ENCODE data around the gene UGCG.

DNA sequence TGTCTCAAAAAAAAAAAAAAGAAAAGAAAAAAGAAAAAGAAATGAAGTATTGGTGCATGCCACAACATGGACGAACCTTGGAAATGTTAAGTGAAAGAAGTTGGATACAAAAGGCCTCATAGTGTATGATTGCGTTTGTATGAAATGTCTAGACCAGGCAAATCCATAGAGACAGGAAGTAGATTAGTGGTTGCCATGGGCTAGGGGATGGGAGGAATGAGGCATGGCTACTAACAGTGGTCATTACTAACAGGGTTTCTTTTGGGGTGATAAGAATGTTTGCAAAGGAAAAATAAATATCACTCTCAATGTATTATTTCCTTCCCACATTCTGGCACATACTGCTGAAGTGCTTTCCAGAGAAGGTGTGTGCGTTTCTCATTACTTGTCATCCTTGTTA lies 44.1 kb downstream of the UGCG start:
- TF ChIP-seq CTCF (IDR thresholded peaks at IDR 0.05), result no peak
- no peak for TF ChIP-seq ZFX (IDR thresholded peaks at IDR 0.05; ENCODE audit: borderline replicate concordance)
